GM12801 (cell line): ENCODE data around the gene HSF4.

Experiments
- TF ChIP-seq, protein P1 (sequence below): IDR thresholded peaks from one replicate; pipeline ENCODE4 v1.5.1; 2011; ENCODE audit warnings: control low read depth; ENCODE audit not compliant: insufficient read length; ENCODE audit errors: extremely low read depth

HSF4 gene

DNA sequence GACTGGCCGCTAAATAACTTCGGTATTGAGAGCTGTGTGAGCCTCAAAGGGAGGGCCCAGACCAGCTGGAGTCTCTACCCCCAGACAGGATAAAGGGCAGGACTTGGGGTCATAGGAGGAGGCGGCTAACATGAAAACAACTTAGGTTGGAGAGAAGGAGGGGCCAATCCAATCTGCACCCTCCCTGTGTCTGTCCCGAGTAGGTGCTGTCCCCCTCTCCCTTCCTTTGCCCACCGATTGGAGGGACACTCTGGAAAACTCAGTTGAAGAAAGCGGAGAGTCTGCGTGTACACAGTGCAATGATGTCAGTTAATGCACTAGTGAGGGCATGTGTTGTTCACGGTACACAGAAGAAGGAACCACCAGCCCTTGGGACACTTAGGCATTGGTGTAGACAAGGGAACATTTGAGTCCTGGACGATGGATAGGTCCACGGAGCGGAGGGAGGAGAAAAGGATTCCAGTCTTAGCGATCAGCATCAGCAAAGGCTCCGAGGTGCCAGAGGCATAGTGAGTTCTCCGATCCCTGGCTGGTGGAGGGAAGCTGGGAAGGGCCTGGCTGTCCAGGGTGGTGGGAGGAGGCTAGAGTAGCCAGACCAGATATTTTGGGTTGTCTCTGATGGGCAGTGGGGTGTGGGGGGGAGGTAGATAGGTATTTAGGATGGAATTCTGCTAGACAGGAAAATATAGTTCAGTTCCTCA lies 6.6 kb downstream of the HSF4 start:
- TF ChIP-seq, protein P1, sequence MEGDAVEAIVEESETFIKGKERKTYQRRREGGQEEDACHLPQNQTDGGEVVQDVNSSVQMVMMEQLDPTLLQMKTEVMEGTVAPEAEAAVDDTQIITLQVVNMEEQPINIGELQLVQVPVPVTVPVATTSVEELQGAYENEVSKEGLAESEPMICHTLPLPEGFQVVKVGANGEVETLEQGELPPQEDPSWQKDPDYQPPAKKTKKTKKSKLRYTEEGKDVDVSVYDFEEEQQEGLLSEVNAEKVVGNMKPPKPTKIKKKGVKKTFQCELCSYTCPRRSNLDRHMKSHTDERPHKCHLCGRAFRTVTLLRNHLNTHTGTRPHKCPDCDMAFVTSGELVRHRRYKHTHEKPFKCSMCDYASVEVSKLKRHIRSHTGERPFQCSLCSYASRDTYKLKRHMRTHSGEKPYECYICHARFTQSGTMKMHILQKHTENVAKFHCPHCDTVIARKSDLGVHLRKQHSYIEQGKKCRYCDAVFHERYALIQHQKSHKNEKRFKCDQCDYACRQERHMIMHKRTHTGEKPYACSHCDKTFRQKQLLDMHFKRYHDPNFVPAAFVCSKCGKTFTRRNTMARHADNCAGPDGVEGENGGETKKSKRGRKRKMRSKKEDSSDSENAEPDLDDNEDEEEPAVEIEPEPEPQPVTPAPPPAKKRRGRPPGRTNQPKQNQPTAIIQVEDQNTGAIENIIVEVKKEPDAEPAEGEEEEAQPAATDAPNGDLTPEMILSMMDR, result no peak

DNA sequence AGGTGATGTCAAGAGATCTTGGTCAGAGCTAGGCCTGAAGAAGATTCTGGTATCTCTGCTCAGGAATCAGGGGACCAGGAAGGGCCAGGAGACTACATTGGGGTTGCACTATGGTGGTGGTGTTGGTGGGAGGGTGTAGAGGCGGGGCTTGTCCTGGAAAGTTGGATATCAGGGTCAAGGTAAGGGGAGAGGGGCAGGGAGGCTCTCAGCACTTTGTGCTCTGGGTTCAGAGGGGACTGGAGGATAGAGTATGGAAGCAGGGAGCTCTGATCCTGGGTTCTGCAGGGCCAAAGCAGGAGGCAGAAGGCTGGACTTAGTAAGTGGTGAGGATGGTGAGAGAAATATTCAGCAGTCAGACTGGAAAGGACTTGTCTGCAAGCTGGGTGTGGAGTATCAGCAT lies 8.8 kb downstream of the HSF4 start:
- TF ChIP-seq, protein P1, result no peak

DNA sequence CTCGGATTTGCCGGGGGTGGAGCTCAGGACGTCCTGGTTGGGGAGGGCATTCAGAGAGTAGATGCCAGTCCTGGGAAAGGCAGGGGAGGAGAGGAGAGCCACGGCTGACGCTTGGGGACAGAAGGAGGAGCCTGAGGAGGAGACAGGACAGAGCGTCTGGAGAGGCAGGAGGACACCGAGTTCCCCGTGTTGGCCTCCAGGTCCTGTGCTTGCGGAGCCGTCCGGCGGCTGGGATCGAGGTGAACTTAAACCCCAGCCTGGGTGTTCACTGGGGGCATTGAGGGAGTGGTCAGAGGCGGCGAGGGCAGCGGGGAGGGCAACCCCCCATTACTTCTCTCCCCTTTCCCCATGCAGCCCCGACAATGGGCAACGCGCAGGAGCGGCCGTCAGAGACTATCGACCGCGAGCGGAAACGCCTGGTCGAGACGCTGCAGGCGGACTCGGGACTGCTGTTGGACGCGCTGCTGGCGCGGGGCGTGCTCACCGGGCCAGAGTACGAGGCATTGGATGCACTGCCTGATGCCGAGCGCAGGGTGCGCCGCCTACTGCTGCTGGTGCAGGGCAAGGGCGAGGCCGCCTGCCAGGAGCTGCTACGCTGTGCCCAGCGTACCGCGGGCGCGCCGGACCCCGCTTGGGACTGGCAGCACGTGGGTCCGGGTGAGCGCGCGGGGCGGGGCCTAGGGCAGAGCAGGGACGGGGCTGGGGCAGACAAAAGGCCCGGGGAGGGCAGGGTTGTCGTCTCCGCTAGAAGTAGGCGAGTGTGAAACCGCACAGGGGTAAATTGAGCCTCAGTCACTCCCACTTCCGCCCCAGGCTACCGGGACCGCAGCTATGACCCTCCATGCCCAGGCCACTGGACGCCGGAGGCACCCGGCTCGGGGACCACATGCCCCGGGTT lies 9.5 kb downstream of the HSF4 start:
- TF ChIP-seq, protein P1, result no peak

DNA sequence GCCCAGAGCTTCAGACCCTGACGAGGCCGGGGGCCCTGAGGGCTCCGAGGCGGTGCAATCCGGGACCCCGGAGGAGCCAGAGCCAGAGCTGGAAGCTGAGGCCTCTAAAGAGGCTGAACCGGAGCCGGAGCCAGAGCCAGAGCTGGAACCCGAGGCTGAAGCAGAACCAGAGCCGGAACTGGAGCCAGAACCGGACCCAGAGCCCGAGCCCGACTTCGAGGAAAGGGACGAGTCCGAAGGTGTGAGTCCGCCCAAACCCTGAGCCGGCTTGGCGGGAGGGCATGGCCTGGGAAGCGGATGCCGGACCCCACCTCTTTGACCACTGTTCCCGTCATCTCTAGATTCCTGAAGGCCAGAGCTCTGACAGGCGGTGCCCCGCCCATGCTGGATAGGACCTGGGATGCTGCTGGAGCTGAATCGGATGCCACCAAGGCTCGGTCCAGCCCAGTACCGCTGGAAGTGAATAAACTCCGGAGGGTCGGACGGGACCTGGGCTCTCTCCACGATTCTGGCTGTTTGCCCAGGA lies 10.2 kb downstream of the HSF4 start:
- TF ChIP-seq, protein P1, result no peak

DNA sequence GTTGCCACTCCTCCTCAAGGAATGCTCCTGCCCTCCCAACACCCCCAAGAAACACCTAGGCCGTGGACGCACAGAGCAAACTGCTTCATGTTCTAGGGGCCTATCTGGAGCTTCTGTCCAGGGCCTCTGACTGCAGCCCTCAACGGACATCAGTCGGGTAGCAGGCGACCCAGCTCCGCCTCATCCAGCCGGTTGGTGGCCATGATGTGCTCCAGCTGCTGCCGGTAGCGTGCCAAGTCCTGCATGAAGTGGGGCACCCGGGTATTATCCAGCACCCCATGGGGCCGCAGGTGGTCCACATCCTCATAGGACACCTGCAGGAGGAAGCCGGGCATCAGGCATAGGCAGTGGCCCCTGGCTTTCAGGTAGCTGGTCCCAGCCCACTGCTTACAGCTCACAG lies 12.1 kb downstream of the HSF4 start:
- TF ChIP-seq, protein P1, result no peak

DNA sequence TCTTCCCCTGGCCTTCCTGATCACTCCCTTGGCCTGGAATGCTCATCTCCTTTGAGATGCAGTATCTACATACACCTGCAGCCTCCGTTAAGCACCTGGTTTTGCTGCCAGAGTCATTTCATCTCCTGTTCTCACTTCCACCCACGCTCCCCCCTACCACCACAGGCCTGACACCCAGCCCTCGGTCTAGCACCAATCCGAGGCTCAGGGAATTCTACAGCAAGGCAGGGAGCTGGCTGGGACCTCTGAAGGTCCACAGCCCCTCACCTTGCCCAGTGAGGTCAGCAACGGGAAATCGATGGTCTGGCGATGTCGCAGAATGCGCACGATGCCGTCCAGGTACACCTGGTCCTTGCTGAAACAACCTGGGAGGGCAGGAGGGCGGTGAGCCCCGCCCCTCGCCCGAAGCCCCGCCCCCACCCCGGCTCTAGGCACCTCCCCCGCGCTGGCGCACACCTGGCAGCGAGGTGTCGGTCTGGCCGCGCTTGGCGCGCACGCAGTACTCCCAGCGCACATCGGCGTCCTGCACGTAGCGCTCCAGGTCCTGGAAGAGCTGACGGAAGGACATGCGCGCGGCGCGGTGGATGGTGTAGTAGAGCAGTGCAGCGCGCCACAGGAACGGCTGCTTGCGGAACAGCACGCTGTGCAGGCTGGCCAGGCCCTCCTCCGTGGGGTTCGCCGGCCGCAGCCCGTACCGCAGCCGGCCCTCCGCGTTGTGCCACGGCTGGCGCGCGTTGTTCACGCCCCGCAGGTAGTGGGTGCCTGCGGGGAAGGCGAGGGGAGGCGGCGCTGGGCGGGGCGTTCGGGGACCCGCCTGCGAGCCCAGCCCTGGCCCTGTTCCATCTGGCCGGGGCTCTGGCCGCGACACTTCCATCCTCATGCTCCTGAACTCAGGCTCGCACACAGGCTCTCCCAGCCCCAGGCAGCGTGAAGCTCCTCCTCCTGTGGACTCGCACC lies 13.5 kb downstream of the HSF4 start:
- TF ChIP-seq, protein P1, result no peak
